SK-N-SH (cell line): ENCODE data around the gene CTF1. TPM values are rescaled to one million over a fixed set of nuclear protein-coding genes. Genes with fewer than 3 reads are reported as not detected.

Source experiments
- CTCF ChIA-PET: fragments of 300-600, 350-600 bp; formaldehyde crosslinking; extraction: SDS; loops from one replicate; lab custom pipeline; 2021; lab: Yijun Ruan, JAX
- POLR2A ChIA-PET: fragments of 350-600 bp; sonication (Branson Sonifier 250); formaldehyde crosslinking; extraction: SDS; loops from one replicate; lab custom pipeline; 2020; ENCODE audit warnings: antibody characterized with exemption, inconsistent platforms; lab: Yijun Ruan, JAX
- DNase-seq: peaks from one replicate; pipeline ENCODE4 v3.0.0; 2012
- H2AFZ ChIP-seq: fragments of 200-600 bp; sonication (generic); 2 replicates; pipeline ENCODE4 v1.8.1; 2016; ENCODE audit warnings: antibody characterized with exemption, mild to moderate bottlenecking, low read depth
- H3F3A ChIP-seq: fragments of 200-600 bp; sonication (generic); replicated peaks from 2 replicates; pipeline ENCODE3; 2016; ENCODE audit warnings: antibody characterized with exemption, mild to moderate bottlenecking; ENCODE audit not compliant: insufficient read depth
- H3K27ac ChIP-seq, 2 experiments: fragments of 200-500 bp in 1 of 2; fragments of 200-600 bp in 1 of 2; sonication (Bioruptor generic) in 1 of 2; sonication (generic), shearing (Covaris generic) in 1 of 2; 2 replicates each; pipeline versions ENCODE4 v1.5.1 to v1.6.1; 2014 to 2016; ENCODE audit warnings: low read depth in 2 of 2, inconsistent platforms in 1 of 2, low read length in 1 of 2, mild to moderate bottlenecking in 1 of 2, mixed read lengths in 1 of 2
- H3K27me3 ChIP-seq: fragments of 200-600 bp; sonication (generic), shearing (Covaris generic); 2 replicates; pipeline ENCODE4 v1.6.1; 2016; ENCODE audit warnings: mixed run types; ENCODE audit not compliant: insufficient read depth
- H3K36me3 ChIP-seq, 2 experiments: fragments of 200-500 bp in 1 of 2; fragments of 200-600 bp in 1 of 2; sonication (Bioruptor generic) in 1 of 2; sonication (generic) in 1 of 2; replicated peaks in 1 of 2; 2 replicates each; pipeline versions ENCODE3 to v1.5.1; 2014 to 2016; ENCODE audit warnings: low read length in 1 of 2, mild to moderate bottlenecking in 1 of 2; ENCODE audit not compliant: insufficient read depth in 2 of 2, control insufficient read depth in 1 of 2
- H3K4me1 ChIP-seq, 2 experiments: fragments of 200-500 bp in 1 of 2; fragments of 200-600 bp in 1 of 2; sonication (Bioruptor generic) in 1 of 2; sonication (generic), shearing (Covaris generic) in 1 of 2; 2 replicates each; pipeline versions ENCODE4 v1.5.1 to v1.6.1; 2014 to 2016; ENCODE audit warnings: low read depth in 1 of 2, low read length in 1 of 2, mixed run types in 1 of 2; ENCODE audit not compliant: insufficient read depth in 2 of 2, control insufficient read depth in 1 of 2
- H3K4me2 ChIP-seq: fragments of 200-600 bp; sonication (generic), shearing (Covaris generic); 2 replicates; pipeline ENCODE4 v1.6.1; 2017; ENCODE audit warnings: mixed run types
- H3K4me3 ChIP-seq, 2 experiments: fragments of 200-500 bp in 1 of 2; fragments of 200-600 bp in 1 of 2; sonication (Bioruptor generic) in 1 of 2; sonication (generic), shearing (Covaris generic) in 1 of 2; 2 replicates each; pipeline versions ENCODE4 v1.5.1 to v1.8.1; 2014 to 2016; ENCODE audit warnings: low read depth in 2 of 2, inconsistent platforms in 1 of 2, low read length in 1 of 2, mild to moderate bottlenecking in 1 of 2, mixed read lengths in 1 of 2, moderate library complexity in 1 of 2
- H3K79me2 ChIP-seq: fragments of 200-600 bp; sonication (generic); 2 replicates; pipeline ENCODE4 v1.8.1; 2017; ENCODE audit warnings: mild to moderate bottlenecking; ENCODE audit not compliant: insufficient read depth
- H3K9ac ChIP-seq: fragments of 200-600 bp; sonication (generic); 2 replicates; pipeline ENCODE4 v1.6.1; 2017; ENCODE audit warnings: mixed run types
- H3K9me2 ChIP-seq: fragments of 200-600 bp; sonication (generic); 2 replicates; pipeline ENCODE4 v1.6.1; 2017; ENCODE audit warnings: mixed run types
- H3K9me3 ChIP-seq: fragments of 200-600 bp; sonication (generic); 2 replicates; pipeline ENCODE4 v1.6.1; 2017; ENCODE audit warnings: mixed run types, mild to moderate bottlenecking, moderate library complexity
- H4K20me1 ChIP-seq: fragments of 200-600 bp; sonication (generic); 2 replicates; pipeline ENCODE4 v1.6.1; 2017; ENCODE audit warnings: mild to moderate bottlenecking, mixed run types; ENCODE audit not compliant: insufficient read depth
- EP300 ChIP-seq, 2 experiments: IDR thresholded peaks; 2 replicates each; pipeline versions ENCODE4 v1.4.0 to v1.6.1; 2012; ENCODE audit warnings: borderline replicate concordance in 1 of 2, low read depth in 1 of 2, low read length in 1 of 2
- FOXJ3 ChIP-seq: sonication (generic); formaldehyde crosslinking; IDR thresholded peaks from 2 replicates; pipeline ENCODE4 v1.5.1; 2020; ENCODE audit warnings: mild to moderate bottlenecking, missing genetic modification reagents
- RCOR1 ChIP-seq: fragments of 150-350 bp; IDR thresholded peaks from 2 replicates; pipeline ENCODE4 v1.6.1; 2017; ENCODE audit warnings: antibody characterized with exemption, low read length
- REST ChIP-seq: IDR thresholded peaks from 2 replicates; pipeline ENCODE4 v1.6.1; 2012; ENCODE audit warnings: mild to moderate bottlenecking, low read depth, low read length, moderate library complexity
- USF2 ChIP-seq: fragments of 150-350 bp; IDR thresholded peaks from 2 replicates; pipeline ENCODE4 v1.6.1; 2017; ENCODE audit warnings: antibody characterized with exemption, low read length, low read depth, borderline replicate concordance
- WGBS: methylation state at CpG from one replicate; pipeline ENCODE4 v1.1.6; 2017; ENCODE audit warnings: low lambda C conversion rate; 5-methylcytosine and 5-hydroxymethylcytosine counted together
- polyA plus RNA-seq, 3 experiments: library from polyadenylated mRNA; depleted of rRNA; stranded (reverse); fragments of >200 nt; gene quantifications; 2 replicates each; pipeline ENCODE4 v1.2.3, GENCODE V29; 2012

Gene CTF1
- polyA plus RNA-seq, 1 of the 3 experiments (the other 2 are of a cell fraction) = 45.7 TPM

GRCh38 chr16:30907064-30907463 is 10.7 kb downstream of the CTF1 start:
- Histone ChIP-seq H2AFZ (no peak overlapping the region), H3K36me3 (no peaks in the 10 kb centered on the region), H3K79me2 (no peaks in the 10 kb centered on the region), H3K9ac (no peak overlapping the region), H3K4me2 (no peak overlapping the region), H3K9me3 (no peaks in the 10 kb centered on the region), H3K27me3 (no peaks in the 10 kb centered on the region), H3K9me2 (no peaks in the 10 kb centered on the region), H3K4me3 (no peak overlapping the region), H3K27ac (no peak overlapping the region), H3K4me1 (peaks cover 5 to 11% of the 10 kb centered on the region in 2 experiments; a peak in 2 of 4 replicates), H4K20me1 (no peaks in the 10 kb centered on the region), H3F3A (peaks cover 13% of the 10 kb centered on the region)
- CTCF ChIA-PET = interaction anchor here (0.8 kb wide), 1 partner anchor 38 kb away, joined by 3 read pairs; no protein-coding TSS in a partner anchor
- DNase-seq = no peak
- POLR2A ChIA-PET = no interaction called here
- 79% methylated on average over 4 of the region's 4 CpGs for WGBS
- TF ChIP-seq RCOR1 (no peak), USF2 (no peak)

GRCh38 chr16:30910427-30911029 is 14.1 kb downstream of the CTF1 start:
- H3K4me3 ChIP-seq = no peak overlapping the region
- peaks cover 4% of the 10 kb centered on the region for H3F3A ChIP-seq
- H3K36me3 ChIP-seq = no peaks in the 10 kb centered on the region
- no peak overlapping the region for H3K4me2 ChIP-seq
- no peak overlapping the region for H3K27ac ChIP-seq
- ChIA-PET POLR2A (no interaction called here), CTCF (interaction anchor here (0.9 kb wide), 1 partner anchor 9 kb away, joined by 3 read pairs; no protein-coding TSS in a partner anchor)
- no peak overlapping the region for H2AFZ ChIP-seq
- H3K9ac ChIP-seq = no peak overlapping the region
- no peaks in the 10 kb centered on the region for H3K9me2 ChIP-seq
- no peaks in the 10 kb centered on the region for H3K27me3 ChIP-seq
- no peaks in the 10 kb centered on the region for H3K79me2 ChIP-seq
- WGBS = 80% methylated on average over 16 of the region's 18 CpGs
- no peak for TF ChIP-seq EP300 (IDR thresholded peaks at IDR 0.05; ENCODE audit: borderline replicate concordance in 1 of 2, low read depth in 1 of 2, low read length in 1 of 2)
- no peak for TF ChIP-seq FOXJ3 (CRISPR knock-in tag)
- TF ChIP-seq REST = no peak
- no peaks in the 10 kb centered on the region for H3K4me1 ChIP-seq
- H4K20me1 ChIP-seq = no peaks in the 10 kb centered on the region
- no peak for DNase-seq
- H3K9me3 ChIP-seq = no peaks in the 10 kb centered on the region
